Mucosa of descending colon (tissue), 3 donors: ENCODE measurements around the gene VASN. TPM values are rescaled to one million over a fixed set of nuclear protein-coding genes. Genes with fewer than 3 reads are reported as not detected.

Source experiments
- ATAC-seq: fragments of 200-7000 bp; cut with Tn5 transposase; one replicate; pipeline ENCODE4 v1.9.1; 2020; ENCODE audit warnings: mild to moderate bottlenecking, moderate library complexity
- DNase-seq, 3 donors: peaks; one replicate each; pipeline ENCODE4 v3.0.0-alpha.2; 2020
- H3K36me3 ChIP-seq: fragments of 200-600 bp; one replicate; pipeline ENCODE4 v1.8.0; 2021; ENCODE audit warnings: low read depth, mild to moderate bottlenecking
- H3K4me1 ChIP-seq: fragments of 200-600 bp; one replicate; pipeline ENCODE4 v1.8.0; 2021; ENCODE audit warnings: low read depth, mild to moderate bottlenecking
- H3K4me3 ChIP-seq: fragments of 200-600 bp; one replicate; pipeline ENCODE4 v1.8.0; 2021; ENCODE audit warnings: mild to moderate bottlenecking
- H3K9me3 ChIP-seq: fragments of 200-600 bp; one replicate; pipeline ENCODE4 v1.8.0; 2021; ENCODE audit warnings: mild to moderate bottlenecking
- intact Hi-C, 2 donors: fragments of 100-400 bp; cut with DNase I in 1 of 2; cut with micrococcal nuclease in 1 of 2; formaldehyde crosslinking; loops; one replicate each; pipeline versions ENCODE4 v1.11.0 to v1.11.1; 2022; cut with DNase I, micrococcal nuclease
- total RNA-seq, 3 donors: library from RNA; stranded (reverse); fragmentation: NEBNext Ultra II Directional in 2 of 3; extraction: Animal tissue kit (Norgen Biotek cat#: 25700) in 2 of 3; gene quantifications; one replicate each; pipeline versions ENCODE4 v1.2.1 to v1.2.4, GENCODE V29; 2021 to 2023
- TF ChIP-seq, protein P1 (sequence below): fragments of 200-600 bp; IDR thresholded peaks from one replicate; pipeline ENCODE4 v1.8.0; 2022; ENCODE audit warnings: antibody characterized with exemption, mild to moderate bottlenecking
- donor health status: DM: no; HTN: no; CAD: no; lungs with moderate emphysema.
- donor health status: DM: no; HTN: no; CAD: no.
- donor health status: DM: no; HTN: yes; CAD: no.

Gene VASN
- total RNA-seq, 3 donors from 2014 or later, result 0.93 to 8.4 (median 5.1) TPM

DNA sequence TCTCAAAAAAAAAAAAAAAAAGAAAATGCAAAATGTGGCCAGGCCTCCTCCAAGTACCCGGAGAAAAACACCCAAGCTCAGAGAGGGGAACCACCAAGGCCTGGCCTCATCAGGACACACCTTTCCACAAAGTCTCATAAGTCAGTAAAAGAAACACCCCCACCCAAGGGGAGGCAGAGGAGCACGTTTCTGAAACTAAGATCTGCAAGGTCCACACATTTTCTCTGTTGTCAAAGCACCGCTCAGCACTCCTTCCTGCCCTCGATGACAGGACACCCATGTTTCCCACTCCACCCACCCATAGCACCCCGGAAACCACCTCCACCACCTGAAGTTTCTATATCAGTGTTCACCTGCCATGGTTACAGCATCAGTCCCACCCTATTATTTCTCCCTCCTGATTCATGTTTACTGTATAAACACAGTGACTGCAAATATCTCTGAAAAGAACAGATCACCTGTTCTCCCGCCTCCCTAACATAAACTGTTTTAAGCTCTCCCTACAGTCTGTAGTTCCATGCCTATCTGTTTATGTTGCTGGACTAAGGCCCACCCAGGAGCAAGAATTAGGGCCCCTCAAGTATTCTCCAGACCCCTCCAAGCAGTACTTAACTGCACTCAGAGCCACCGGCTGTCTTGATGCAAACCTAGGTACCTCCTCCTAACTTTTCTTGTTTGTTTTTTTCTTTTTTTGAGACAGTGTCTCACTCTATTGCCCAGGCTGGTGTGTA, 42.7 kb downstream of the VASN start:
- Histone ChIP-seq H3K4me1 (peaks cover 24% of the 10 kb centered on the region), H3K9me3 (no peaks in the 10 kb centered on the region), H3K4me3 (no peak overlapping the region), H3K36me3 (no peaks in the 10 kb centered on the region)
- ATAC-seq (peak; percentile 19), DNase-seq (peak in 1 of 3 donors; percentile 24)
- TF ChIP-seq, protein P1, sequence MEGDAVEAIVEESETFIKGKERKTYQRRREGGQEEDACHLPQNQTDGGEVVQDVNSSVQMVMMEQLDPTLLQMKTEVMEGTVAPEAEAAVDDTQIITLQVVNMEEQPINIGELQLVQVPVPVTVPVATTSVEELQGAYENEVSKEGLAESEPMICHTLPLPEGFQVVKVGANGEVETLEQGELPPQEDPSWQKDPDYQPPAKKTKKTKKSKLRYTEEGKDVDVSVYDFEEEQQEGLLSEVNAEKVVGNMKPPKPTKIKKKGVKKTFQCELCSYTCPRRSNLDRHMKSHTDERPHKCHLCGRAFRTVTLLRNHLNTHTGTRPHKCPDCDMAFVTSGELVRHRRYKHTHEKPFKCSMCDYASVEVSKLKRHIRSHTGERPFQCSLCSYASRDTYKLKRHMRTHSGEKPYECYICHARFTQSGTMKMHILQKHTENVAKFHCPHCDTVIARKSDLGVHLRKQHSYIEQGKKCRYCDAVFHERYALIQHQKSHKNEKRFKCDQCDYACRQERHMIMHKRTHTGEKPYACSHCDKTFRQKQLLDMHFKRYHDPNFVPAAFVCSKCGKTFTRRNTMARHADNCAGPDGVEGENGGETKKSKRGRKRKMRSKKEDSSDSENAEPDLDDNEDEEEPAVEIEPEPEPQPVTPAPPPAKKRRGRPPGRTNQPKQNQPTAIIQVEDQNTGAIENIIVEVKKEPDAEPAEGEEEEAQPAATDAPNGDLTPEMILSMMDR, result no peak
- intact Hi-C loops, result no loop called here

DNA sequence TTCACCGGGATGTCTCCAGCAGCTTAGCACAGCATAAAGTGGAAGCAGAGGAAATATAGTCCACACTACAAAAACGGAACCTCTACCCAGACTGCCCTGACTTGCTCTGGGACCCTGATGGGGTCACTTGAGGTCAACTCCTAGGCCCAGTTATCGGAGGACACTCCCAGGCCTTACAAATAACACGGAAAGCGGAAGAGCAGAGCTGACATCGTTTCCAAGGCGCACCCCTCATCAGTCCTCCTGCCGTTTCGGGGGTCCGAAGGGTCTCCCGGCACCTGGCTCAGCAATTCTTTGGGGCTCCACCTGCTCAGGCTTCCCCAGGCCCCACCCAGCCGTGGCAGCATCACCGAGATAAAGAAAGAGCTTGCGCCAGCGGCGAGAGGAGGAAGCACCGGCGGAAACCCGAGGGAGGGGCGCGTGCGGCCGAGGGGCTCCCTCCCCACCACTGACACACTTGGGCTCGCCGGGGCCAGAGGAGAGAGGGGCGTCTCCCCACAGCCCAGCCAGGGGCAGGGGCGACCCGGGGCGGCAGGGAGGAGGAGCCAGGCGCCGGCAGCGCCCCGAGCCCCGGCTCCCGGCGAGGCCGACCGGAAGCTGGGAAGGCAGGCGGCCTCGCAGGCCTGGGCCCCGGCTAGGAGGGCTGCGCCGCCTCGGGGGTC, 44.0 kb downstream of the VASN start:
- peaks cover 31% of the 10 kb centered on the region for H3K4me1 ChIP-seq
- DNase-seq (peak; percentile 72 to 87 (median 81)), ATAC-seq (peak; percentile 56)
- intact Hi-C loops, result no loop called here
- H3K9me3 ChIP-seq, result no peaks in the 10 kb centered on the region
- TF ChIP-seq, protein P1, result no peak
- peak overlapping the region; percentile 93 for H3K4me3 ChIP-seq
- H3K36me3 ChIP-seq, result no peaks in the 10 kb centered on the region

DNA sequence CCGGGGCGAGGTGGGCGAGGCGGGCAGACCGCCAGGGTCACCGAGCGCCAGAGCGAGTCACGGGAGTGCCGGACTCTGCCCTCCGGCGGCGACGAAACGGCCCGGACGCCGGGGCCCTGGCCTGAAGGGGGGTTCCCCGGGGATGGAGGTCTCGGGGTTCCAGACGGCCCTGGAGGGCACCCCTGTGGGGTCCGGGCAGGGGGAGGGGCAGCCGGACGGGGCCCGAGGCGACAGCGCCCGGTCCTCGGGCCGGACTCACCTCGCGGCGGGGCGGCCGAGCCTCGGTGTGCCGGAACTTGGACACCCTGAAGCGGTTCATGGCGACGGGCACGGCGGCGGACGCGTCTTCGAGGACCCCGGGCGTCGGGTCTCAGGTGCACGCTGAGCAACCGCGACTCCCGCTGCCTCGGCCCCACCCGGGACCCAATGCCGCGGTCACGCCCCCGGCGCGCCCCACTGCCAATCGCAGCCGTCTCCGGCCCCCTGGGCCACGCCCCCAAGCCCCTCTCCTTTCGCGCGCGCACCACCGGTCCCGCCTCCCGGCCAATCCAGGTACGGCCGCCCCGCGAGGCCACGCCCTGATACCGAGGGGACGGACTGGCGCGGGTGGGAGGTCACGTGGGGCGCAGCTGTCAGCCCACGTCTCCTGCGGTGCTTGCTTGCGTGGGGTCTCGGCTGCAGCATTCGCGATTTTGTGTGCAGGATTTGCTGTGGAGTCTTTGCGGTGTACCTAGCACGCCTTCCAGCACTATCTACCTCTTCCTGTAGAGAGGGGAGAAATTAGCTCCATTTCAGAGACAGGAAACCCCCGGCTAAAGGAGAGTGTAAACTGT, 44.8 kb downstream of the VASN start, which contains the start of gene CORO7:
Gene CORO7, minus strand, starts transcription at position 397 of the 833 bp plus-strand sequence. Its CDS starts 78 bp downstream, at position 319.
- DNase-seq (peak; percentile 98 to 99 (median 98)), ATAC-seq (peak; percentile 95)
- H3K4me1 ChIP-seq, result peaks cover 28% of the 10 kb centered on the region
- no peaks in the 10 kb centered on the region for H3K36me3 ChIP-seq
- TF ChIP-seq, protein P1, result no peak
- H3K9me3 ChIP-seq, result no peaks in the 10 kb centered on the region
- intact Hi-C loops, result no loop called here
- H3K4me3 ChIP-seq, result peak within 1 kb of the TSS; percentile 93

DNA sequence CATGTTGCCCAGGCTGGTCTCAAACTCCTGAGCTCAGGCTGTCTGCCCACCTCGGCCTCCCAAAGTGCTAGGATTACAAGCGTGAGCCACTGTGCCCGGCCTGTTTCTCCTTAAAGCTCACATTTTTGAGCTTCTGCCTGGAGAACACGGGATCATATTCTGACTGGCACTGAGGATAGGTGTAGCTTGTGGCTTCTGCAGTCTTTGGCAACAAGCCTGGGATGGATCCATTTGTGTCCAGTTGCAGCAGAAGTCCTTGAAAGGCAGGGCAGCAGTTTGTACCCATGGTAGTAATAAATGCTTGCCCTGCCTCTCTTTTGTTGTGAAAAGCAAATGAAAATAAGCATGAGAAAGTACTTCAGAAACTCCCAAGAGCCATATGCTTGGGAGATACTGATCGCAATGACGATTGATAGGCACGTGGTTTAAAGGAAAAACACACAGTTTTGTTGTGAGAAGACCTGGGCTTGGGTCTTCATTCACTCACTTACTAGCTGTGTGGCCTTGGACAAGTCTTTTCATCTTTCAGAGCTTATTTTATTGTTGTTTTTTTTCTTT, 47.8 kb downstream of the VASN start:
- H3K4me3 ChIP-seq, result no peak overlapping the region
- DNase-seq (no peak), ATAC-seq (no peak)
- no peaks in the 10 kb centered on the region for H3K9me3 ChIP-seq
- H3K36me3 ChIP-seq, result no peaks in the 10 kb centered on the region
- TF ChIP-seq, protein P1, result no peak
- H3K4me1 ChIP-seq, result peaks cover 28% of the 10 kb centered on the region
- intact Hi-C loops, result no loop called here

DNA sequence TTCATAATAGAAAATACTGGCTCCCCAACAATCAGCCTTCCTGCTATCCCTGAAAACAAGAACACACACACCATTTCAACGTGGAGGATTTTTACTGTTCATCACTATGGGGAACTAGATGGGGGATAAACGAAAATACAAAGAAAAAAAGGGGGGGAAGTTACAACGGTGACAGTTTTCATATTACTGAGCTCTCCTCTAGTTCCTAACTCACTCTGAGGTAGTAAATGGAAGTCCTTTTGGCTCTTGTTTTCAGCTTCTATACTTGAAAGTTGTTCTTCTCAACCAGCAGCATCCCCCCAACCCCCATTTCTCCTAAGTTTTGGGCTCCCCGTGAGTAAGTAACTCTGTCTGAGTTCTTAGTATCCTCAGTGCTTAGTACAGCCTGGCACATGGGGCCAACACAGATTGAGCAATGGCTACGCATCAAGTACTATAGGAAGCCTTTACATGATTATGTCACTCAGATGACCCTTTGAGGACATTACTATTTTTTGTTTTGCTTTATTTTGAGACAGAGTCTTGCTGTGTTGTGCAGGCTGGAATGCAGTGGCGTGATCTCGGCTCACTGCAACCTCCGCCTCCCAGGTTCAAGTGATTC, 49.0 kb downstream of the VASN start:
- no peaks in the 10 kb centered on the region for H3K9me3 ChIP-seq
- ATAC-seq, result no peak
- TF ChIP-seq, protein P1, result no peak

More for the DNA sequence above, 49.0 kb downstream of the VASN start:
- no peak for DNase-seq
- intact Hi-C loops, result no loop called here
- no peaks in the 10 kb centered on the region for H3K36me3 ChIP-seq
- peaks cover 24% of the 10 kb centered on the region for H3K4me1 ChIP-seq
- H3K4me3 ChIP-seq, result no peak overlapping the region
